Left hindlimb (tissue), 1 donor: ENCODE data around the gene CRY1.
"Not testable (repeated sequence)": the region's sequence is repeated elsewhere in the genome, so short reads cannot be mapped to it uniquely, and the experiment has no call there.

ENCODE experiments used
- DNase-seq: peaks from one replicate; pipeline ENCODE4 v3.0.0-alpha.2; 2018

The CRY1 gene

DNA sequence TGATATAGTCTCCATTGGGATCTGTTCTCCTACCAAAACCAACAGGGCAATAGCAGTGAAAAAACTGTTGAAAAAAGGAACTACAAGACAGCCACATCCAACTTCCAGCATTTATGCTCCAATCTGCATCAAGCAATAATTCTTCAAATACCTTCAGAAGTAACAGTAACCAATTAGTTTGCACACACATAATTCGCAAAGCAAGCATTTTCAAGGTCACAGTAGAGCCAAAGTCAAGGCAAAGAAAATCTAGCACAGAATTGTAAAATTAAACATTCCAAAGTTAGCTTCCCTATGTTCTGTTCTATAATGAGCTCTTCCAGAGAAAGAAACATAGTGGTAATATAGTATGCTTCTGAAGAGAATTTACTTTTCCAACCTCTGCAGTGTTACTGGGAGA is 95.4 kb downstream of the CRY1 start:
- no peak for DNase-seq

GRCh38 chr12:106996102-106996501 is 97.2 kb downstream of the CRY1 start:
- not testable (repeated sequence) for DNase-seq

- DNase-seq = no peak
These were observed 98.6 kb downstream of the CRY1 start for GRCh38 chr12:106994579-106995220.

DNA sequence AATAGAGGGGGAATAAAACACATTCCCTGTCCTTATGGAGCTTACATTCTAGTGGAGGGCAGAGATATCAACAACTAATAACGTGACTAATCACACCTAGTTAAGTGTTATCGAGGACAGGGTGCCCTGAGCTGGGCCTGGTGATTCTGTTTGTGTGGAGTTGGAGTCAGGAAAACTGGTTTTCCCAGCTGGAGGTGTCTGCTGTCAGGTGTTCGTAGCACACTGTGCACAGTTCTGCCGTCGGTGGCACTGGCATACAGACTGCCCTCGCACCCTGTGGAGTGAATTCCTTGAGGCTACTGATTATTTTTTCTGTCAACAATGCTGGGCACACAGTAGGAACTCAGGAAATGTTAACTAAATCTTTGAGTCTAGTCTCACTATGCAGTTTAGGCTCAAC is 105.5 kb downstream of the CRY1 start:
- DNase-seq = no peak

- peak; percentile 98 for DNase-seq
These were observed 106.5 kb downstream of the CRY1 start, which contains the start of gene MTERF2 for GRCh38 chr12:106986625-106987389. Gene MTERF2, minus strand, starts transcription at chr12:106987146. Its CDS starts 8,432 bp downstream, at chr12:106978714.

DNA sequence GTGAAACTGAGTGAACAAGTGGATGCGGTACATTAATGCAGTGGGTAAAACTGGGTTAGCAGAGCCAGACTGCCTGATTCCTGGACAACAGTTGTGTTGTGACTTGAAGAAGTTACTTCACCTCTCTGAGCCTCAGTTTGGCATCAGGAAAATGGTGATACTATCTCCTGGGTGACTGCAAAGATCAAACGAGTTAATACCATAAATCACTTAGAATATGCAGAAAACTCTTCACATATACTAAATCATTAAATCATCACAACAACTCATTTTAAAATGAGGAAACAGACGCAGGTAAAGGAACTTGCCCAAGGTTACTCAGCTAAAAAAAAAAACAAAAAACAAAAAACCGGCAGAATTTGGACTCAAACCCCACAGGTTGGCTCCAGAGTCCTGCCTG is 107.2 kb downstream of the CRY1 start:
- no peak for DNase-seq

GRCh38 chr12:106985479-106985878 is 107.9 kb downstream of the CRY1 start:
- DNase-seq = no peak

GRCh38 chr12:106984588-106985137 is 108.7 kb downstream of the CRY1 start:
- no peak for DNase-seq

DNA sequence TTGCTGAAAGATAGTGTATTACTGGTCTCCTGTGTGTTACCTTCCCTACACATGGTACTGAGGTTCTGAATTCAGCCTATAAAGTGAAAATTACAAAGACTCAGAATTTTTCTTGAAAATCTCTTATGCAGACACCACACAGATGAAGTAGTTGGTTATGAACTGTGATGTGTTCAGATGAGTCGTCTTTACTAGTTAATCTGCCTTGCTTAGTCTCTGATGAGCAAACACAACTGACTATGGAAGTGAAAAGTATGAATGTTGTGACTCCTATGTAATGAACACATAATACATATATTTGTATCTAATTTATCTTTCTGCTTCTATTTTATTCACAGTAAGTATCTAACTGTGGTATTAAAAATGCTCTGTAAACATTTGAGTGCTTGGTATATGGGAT is 111.1 kb downstream of the CRY1 start:
- DNase-seq = no peak

DNA sequence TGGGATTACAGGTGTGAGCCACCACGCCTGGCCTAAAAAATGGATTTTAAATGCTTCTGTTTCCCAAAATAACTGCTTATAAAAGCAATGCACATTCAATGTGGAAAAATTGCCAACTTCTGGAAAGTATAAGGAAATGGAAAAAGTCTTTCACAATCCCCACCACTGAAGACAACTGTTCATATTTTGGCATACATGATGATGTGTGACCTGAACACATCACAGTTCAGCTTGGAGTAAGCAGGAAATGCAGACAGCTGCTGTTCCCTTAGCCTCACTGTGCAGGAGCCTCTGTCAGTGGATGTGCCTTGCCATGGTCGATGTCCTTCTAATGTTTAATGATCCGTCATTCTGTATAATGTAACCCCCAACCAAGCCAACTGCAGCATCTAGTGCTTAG is 111.6 kb downstream of the CRY1 start:
- no peak for DNase-seq

- no peak for DNase-seq
These were observed 112.4 kb downstream of the CRY1 start for GRCh38 chr12:106980944-106981343.

DNA sequence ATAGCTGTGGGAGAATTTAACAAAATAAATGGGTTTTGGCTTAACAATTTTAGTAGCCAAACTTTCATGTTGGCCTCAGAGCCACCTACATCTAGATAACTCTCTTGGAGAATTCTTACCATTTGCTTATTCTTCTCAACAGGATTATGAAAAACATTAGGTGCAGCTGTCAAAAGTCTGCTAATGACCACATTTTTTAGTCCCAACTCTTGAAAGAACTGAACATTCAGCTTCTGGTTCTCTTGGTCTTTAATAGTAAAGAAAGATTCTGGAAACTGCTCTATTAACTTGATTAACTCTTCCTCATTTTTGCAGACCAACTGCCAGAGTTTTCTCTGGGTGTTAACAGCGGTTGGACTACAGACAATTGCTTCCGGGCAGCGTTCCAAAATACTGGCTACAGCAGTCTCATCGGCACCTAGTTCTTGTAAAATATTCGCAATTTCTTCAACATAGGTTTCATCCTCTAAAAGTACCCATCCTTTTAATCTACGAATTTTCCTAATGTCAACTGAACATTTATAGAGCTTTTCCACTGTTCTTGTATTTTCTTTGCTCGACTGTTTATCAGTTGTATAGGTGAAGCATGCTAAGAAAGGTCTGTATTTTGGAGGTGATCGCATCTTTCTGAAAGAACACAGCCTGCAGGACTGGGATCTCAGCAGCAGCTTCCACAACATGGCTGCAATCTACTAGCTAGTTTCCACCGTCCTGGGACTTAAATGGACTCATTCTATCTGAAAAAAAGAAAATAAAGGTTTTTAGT is 115.1 kb downstream of the CRY1 start:
- DNase-seq = no peak

DNA sequence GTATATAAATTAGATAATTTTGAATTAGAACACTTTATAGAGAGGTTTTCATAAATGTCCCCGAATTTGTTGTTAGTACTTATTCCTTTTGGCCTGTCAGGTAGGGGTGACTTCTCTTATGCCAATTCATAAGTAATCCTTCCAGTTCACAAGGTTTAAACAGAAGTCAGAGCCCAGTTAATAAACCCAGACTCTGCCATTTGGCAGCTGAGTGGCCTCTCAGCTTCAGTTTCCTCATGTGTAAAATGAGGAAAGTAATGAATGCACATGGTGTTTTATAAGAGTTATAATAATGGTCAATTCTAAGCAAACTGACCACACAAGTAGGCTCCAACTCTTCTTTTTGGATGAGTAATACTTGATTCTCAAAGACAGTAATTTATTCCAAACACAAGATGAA is 116.7 kb downstream of the CRY1 start:
- no peak for DNase-seq

GRCh38 chr12:106975993-106976658 is 117.2 kb downstream of the CRY1 start:
- no peak for DNase-seq

DNA sequence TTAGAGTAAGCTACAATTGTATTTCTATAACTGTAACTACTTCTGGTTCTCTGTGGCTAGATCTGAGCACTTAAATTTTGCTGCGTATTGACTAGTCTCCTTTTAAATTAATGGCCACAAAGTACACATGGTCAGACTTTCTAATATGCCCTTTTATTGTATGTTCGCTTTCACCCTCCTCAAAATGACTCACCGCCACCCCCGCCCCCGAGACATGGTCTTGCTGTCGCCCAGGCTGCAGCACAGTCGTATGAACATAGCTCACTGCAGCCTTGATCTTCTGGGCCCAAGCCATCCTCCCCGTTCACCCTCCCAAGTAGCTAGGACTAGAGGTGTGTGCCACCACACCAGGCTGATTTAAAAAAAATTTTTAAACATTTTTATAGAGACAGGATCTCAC is 118.3 kb downstream of the CRY1 start:
- DNase-seq = no peak

DNA sequence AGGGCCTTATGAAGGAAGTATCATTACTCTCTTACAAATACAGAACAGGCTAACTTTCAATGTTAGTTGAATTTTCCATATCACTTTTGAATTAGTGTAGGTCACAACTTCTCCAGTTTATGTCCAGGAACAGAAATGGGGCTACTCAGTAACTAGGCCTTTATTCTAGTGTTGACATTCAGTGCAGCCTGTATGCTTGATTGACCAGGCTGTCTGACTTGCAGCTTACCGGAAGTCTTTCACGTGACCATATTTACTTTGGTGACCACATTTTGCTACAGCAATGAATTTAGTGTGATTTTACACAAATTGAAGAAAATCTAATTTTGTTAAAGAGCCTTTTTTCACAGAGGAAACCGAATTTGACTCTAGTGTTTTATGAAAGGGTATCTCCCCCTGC is 118.8 kb downstream of the CRY1 start:
- DNase-seq = no peak

DNA sequence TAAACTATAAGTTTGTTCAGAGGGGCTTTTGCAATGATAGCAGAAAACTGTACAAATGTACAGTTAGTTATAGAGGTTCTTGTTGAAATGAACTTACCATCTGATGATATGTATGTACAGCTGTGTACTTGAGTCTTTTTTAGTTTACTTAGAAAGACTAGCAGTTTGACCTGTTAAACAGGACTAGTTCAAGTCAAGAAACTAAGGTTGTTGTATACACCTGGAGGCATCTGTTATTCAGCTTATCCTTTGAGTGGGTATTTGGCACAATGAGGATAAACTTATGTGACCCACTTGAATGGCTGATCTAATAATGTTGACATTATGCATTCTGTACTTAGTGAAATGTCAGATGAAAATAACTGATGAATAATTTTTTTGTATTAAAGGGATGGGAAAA is 119.8 kb downstream of the CRY1 start:
- no peak for DNase-seq

- DNase-seq = no peak
These were observed 122.3 kb downstream of the CRY1 start for GRCh38 chr12:106971065-106971464.

GRCh38 chr12:106964526-106964925 is 128.8 kb downstream of the CRY1 start:
- DNase-seq = no peak

DNA sequence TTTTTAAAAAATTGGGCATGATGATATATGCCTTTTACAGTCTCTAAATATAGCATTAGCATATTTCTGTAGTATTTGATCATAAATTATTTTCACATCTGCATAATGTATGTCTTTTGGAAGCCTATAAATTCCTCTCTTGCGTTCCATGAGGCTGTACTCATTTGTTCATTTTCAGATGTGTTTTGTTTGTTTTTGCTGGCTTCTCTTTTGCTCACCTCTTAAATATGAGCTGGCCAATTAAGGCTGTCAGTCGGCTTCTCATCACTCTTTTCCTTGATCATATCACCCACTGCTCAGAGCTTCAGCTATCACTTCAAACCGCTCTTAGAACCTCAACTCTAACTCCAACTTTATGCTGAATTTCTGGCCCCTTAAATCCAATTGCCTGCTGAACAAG is 131.1 kb downstream of the CRY1 start:
- DNase-seq = no peak

GRCh38 chr12:106960443-106960842 is 132.9 kb downstream of the CRY1 start:
- DNase-seq = no peak

GRCh38 chr12:106957583-106957982 is 135.8 kb downstream of the CRY1 start:
- no peak for DNase-seq

- DNase-seq = peak; percentile 87
These were observed 137.2 kb downstream of the CRY1 start for GRCh38 chr12:106956048-106956578.
